ENCODE data around the gene FAM13A.

The FAM13A gene

GRCh38 chr4:88745581-88746163, 311.3 kb downstream of the FAM13A start:
- H3K9ac ChIP-seq (ENCODE audit: low read depth, low read length) = no peak overlapping the region
- H3K27ac ChIP-seq (ENCODE audit: low read length) = no peak overlapping the region
- no peaks in the 10 kb centered on the region for H3K9me3 ChIP-seq (ENCODE audit: insufficient read depth, low read depth, low read length)
- H3K4me3 ChIP-seq (ENCODE audit: low read length) = no peak overlapping the region
- H3K36me3 ChIP-seq (ENCODE audit: insufficient read depth, low read depth, low read length) = peaks cover 49% of the 10 kb centered on the region
- no peaks in the 10 kb centered on the region for H3K4me1 ChIP-seq (ENCODE audit: insufficient read depth, low read length)
- H3K27me3 ChIP-seq (ENCODE audit: insufficient read depth, low read length) = no peaks in the 10 kb centered on the region

GRCh38 chr4:88745175-88745574, 311.8 kb downstream of the FAM13A start:
- no peak overlapping the region for H3K27ac ChIP-seq (ENCODE audit: low read length)
- no peak overlapping the region for H3K4me3 ChIP-seq (ENCODE audit: low read length)
- H3K9me3 ChIP-seq (ENCODE audit: insufficient read depth, low read depth, low read length) = no peaks in the 10 kb centered on the region
- no peak overlapping the region for H3K9ac ChIP-seq (ENCODE audit: low read depth, low read length)
- peaks cover under 1% of the 10 kb centered on the region; the same call in 1 of the 2 replicates for H3K4me1 ChIP-seq (ENCODE audit: insufficient read depth, low read length)
- no peaks in the 10 kb centered on the region for H3K27me3 ChIP-seq (ENCODE audit: insufficient read depth, low read length)
- peaks cover 46% of the 10 kb centered on the region for H3K36me3 ChIP-seq (ENCODE audit: insufficient read depth, low read depth, low read length)

GRCh38 chr4:88744609-88745008, 312.4 kb downstream of the FAM13A start:
- H3K27me3 ChIP-seq (ENCODE audit: insufficient read depth, low read length) = no peaks in the 10 kb centered on the region
- H3K9ac ChIP-seq (ENCODE audit: low read depth, low read length) = no peak overlapping the region
- no peak overlapping the region for H3K27ac ChIP-seq (ENCODE audit: low read length)
- H3K36me3 ChIP-seq (ENCODE audit: insufficient read depth, low read depth, low read length) = peaks cover 40% of the 10 kb centered on the region
- H3K9me3 ChIP-seq (ENCODE audit: insufficient read depth, low read depth, low read length) = no peaks in the 10 kb centered on the region
- H3K4me1 ChIP-seq (ENCODE audit: insufficient read depth, low read length) = peaks cover 6% of the 10 kb centered on the region; the same call in 1 of the 2 replicates
- no peak overlapping the region for H3K4me3 ChIP-seq (ENCODE audit: low read length)

- H3K9ac ChIP-seq (ENCODE audit: low read depth, low read length) = no peak overlapping the region
- no peaks in the 10 kb centered on the region for H3K9me3 ChIP-seq (ENCODE audit: insufficient read depth, low read depth, low read length)
- H3K27me3 ChIP-seq (ENCODE audit: insufficient read depth, low read length) = no peaks in the 10 kb centered on the region
- peaks cover 31% of the 10 kb centered on the region for H3K36me3 ChIP-seq (ENCODE audit: insufficient read depth, low read depth, low read length)
- H3K4me1 ChIP-seq (ENCODE audit: insufficient read depth, low read length) = peaks cover 7% of the 10 kb centered on the region; the same call in 1 of the 2 replicates
- H3K27ac ChIP-seq (ENCODE audit: low read length) = no peak overlapping the region
- no peak overlapping the region for H3K4me3 ChIP-seq (ENCODE audit: low read length)
Measured at GRCh38 chr4:88743696-88744095, 313.3 kb downstream of the FAM13A start.

- Histone ChIP-seq H3K27ac (ENCODE audit: low read length) (no peak overlapping the region), H3K27me3 (ENCODE audit: insufficient read depth, low read length) (no peaks in the 10 kb centered on the region), H3K4me1 (ENCODE audit: insufficient read depth, low read length) (peaks cover 14% of the 10 kb centered on the region; the same call in 1 of the 2 replicates), H3K36me3 (ENCODE audit: insufficient read depth, low read depth, low read length) (peaks cover 27% of the 10 kb centered on the region), H3K9me3 (ENCODE audit: insufficient read depth, low read depth, low read length) (no peaks in the 10 kb centered on the region), H3K4me3 (ENCODE audit: low read length) (no peak overlapping the region), H3K9ac (ENCODE audit: low read depth, low read length) (no peak overlapping the region)
Measured at GRCh38 chr4:88742561-88742960, 314.4 kb downstream of the FAM13A start.

- H3K4me3 ChIP-seq (ENCODE audit: low read length) = no peak overlapping the region
- no peak overlapping the region for H3K9ac ChIP-seq (ENCODE audit: low read depth, low read length)
- no peaks in the 10 kb centered on the region for H3K9me3 ChIP-seq (ENCODE audit: insufficient read depth, low read depth, low read length)
- 0 out of 2 replicates have a peak, but pooled peaks cover 11% of the 10 kb centered on the region for H3K36me3 ChIP-seq (ENCODE audit: insufficient read depth, low read depth, low read length)
- H3K4me1 ChIP-seq (ENCODE audit: insufficient read depth, low read length) = peaks cover 20% of the 10 kb centered on the region; the same call in 1 of the 2 replicates
- H3K27ac ChIP-seq (ENCODE audit: low read length) = no peak overlapping the region
- H3K27me3 ChIP-seq (ENCODE audit: insufficient read depth, low read length) = no peaks in the 10 kb centered on the region
Measured at GRCh38 chr4:88738180-88738579, 318.8 kb downstream of the FAM13A start.

- H3K27me3 ChIP-seq (ENCODE audit: insufficient read depth, low read length) = no peaks in the 10 kb centered on the region
- no peak overlapping the region for H3K9ac ChIP-seq (ENCODE audit: low read depth, low read length)
- no peaks in the 10 kb centered on the region for H3K9me3 ChIP-seq (ENCODE audit: insufficient read depth, low read depth, low read length)
- H3K27ac ChIP-seq (ENCODE audit: low read length) = no peak overlapping the region
- H3K36me3 ChIP-seq (ENCODE audit: insufficient read depth, low read depth, low read length) = peaks cover 14% of the 10 kb centered on the region; the same call in 1 of the 2 replicates
- peaks cover 20% of the 10 kb centered on the region; the same call in 1 of the 2 replicates for H3K4me1 ChIP-seq (ENCODE audit: insufficient read depth, low read length)
- H3K4me3 ChIP-seq (ENCODE audit: low read length) = no peak overlapping the region
Measured at GRCh38 chr4:88737307-88737941, 319.6 kb downstream of the FAM13A start.

- no peaks in the 10 kb centered on the region for H3K9me3 ChIP-seq (ENCODE audit: insufficient read depth, low read depth, low read length)
- H3K4me1 ChIP-seq (ENCODE audit: insufficient read depth, low read length) = peaks cover 20% of the 10 kb centered on the region; the same call in 1 of the 2 replicates
- no peaks in the 10 kb centered on the region for H3K27me3 ChIP-seq (ENCODE audit: insufficient read depth, low read length)
- peaks cover 17% of the 10 kb centered on the region for H3K36me3 ChIP-seq (ENCODE audit: insufficient read depth, low read depth, low read length)
- no peak overlapping the region for H3K9ac ChIP-seq (ENCODE audit: low read depth, low read length)
- H3K27ac ChIP-seq (ENCODE audit: low read length) = no peak overlapping the region
- no peak overlapping the region for H3K4me3 ChIP-seq (ENCODE audit: low read length)
Measured at GRCh38 chr4:88736264-88736663, 320.7 kb downstream of the FAM13A start.

- no peaks in the 10 kb centered on the region for H3K27me3 ChIP-seq (ENCODE audit: insufficient read depth, low read length)
- no peak overlapping the region for H3K27ac ChIP-seq (ENCODE audit: low read length)
- no peak overlapping the region for H3K4me3 ChIP-seq (ENCODE audit: low read length)
- no peak overlapping the region for H3K9ac ChIP-seq (ENCODE audit: low read depth, low read length)
- H3K4me1 ChIP-seq (ENCODE audit: insufficient read depth, low read length) = peaks cover 20% of the 10 kb centered on the region; the same call in 1 of the 2 replicates
- H3K9me3 ChIP-seq (ENCODE audit: insufficient read depth, low read depth, low read length) = no peaks in the 10 kb centered on the region
- peaks cover 23% of the 10 kb centered on the region for H3K36me3 ChIP-seq (ENCODE audit: insufficient read depth, low read depth, low read length)
Measured at GRCh38 chr4:88735564-88735963, 321.4 kb downstream of the FAM13A start.

- H3K27ac ChIP-seq (ENCODE audit: low read length) = no peak overlapping the region
- H3K27me3 ChIP-seq (ENCODE audit: insufficient read depth, low read length) = no peaks in the 10 kb centered on the region
- H3K36me3 ChIP-seq (ENCODE audit: insufficient read depth, low read depth, low read length) = peaks cover 32% of the 10 kb centered on the region
- H3K4me3 ChIP-seq (ENCODE audit: low read length) = no peak overlapping the region
- H3K9me3 ChIP-seq (ENCODE audit: insufficient read depth, low read depth, low read length) = no peaks in the 10 kb centered on the region
- peaks cover 15% of the 10 kb centered on the region; the same call in 1 of the 2 replicates for H3K4me1 ChIP-seq (ENCODE audit: insufficient read depth, low read length)
- no peak overlapping the region for H3K9ac ChIP-seq (ENCODE audit: low read depth, low read length)
Measured at GRCh38 chr4:88734403-88734949, 322.5 kb downstream of the FAM13A start.

GRCh38 chr4:88732714-88733368, 324.1 kb downstream of the FAM13A start:
- Histone ChIP-seq H3K4me3 (ENCODE audit: low read length) (no peak overlapping the region), H3K27ac (ENCODE audit: low read length) (no peak overlapping the region), H3K4me1 (ENCODE audit: insufficient read depth, low read length) (peaks cover 9% of the 10 kb centered on the region; the same call in 1 of the 2 replicates), H3K36me3 (ENCODE audit: insufficient read depth, low read depth, low read length) (peaks cover 37% of the 10 kb centered on the region), H3K27me3 (ENCODE audit: insufficient read depth, low read length) (no peaks in the 10 kb centered on the region), H3K9ac (ENCODE audit: low read depth, low read length) (no peak overlapping the region), H3K9me3 (ENCODE audit: insufficient read depth, low read depth, low read length) (no peaks in the 10 kb centered on the region)

All from iPS-20b (cell line).